ENCODE results near the gene RTKN2.

The RTKN2 gene

DNA sequence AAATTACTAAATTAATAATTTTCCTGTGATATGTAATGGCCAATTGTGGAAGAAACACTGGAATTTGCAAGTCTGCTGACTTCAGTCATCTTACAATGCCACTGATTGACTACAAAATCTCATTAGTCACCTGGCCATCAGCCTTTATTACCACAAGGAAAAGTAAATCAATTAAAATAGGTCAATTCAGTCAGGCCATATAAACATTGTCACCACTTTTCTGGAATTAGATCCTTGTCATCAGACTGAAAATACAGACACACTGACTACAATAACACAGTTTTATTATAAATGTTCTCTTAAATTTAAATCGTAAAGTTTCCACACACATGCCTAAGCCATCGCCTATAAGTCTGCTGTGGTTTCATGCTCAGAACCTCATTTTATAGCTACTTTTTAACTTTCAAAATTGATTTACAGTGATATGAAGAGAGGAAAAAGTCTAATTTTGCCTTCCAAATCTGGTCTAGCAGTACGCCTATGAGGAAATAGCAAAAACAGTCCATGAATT lies 54.2 kb downstream of the RTKN2 start:
- DNase-seq, result no peak

DNA sequence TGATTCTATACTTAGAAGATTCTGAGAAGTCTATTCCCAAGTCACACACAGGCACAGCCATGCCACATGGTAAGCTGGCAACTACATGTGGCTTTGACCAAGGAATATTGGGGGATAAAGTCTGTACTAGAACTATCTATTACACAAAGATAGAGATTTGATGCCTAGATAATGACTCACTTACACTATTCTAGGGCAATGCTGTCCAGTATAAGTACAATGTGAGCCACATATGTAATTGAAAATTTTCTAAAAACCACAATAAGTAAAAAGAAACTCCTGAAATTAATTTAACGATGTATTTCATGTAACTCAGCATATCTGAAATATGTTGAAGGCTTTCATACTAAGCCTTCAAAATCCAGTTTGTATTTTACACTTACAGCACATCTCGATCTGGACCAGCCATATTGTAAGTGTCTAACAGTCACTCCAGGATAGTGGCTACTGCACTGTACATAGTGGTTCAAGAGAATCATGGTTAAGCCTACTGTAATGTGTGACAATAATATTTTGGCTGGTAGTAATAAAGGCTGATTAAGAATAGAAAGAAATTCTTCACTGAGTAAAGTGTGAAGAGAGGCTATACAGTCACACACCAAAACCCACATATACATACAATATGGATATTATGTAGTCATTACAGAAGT lies 62.8 kb downstream of the RTKN2 start:
- no peak for DNase-seq

- peak; percentile 38 for DNase-seq
Observed at GRCh38 chr10:62199584-62199983, 69.1 kb downstream of the RTKN2 start.

DNA sequence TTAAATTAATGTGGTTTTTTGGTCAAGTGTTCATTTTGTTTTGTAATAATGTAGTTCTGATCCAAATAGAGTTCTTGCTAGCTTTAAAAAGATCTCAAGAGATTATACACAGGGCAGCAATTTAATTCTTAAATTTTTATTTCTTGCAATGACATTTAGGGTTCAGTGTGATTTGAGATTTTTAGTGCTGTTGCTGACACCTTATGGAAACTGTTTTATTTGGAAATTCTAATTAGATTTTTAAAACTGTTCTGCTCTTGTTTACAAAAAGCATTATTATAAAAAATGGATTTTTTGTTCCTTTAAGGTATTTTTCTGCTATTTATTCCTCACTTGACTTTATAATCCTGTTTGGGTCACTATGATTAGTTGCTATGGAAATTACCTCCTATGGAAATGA lies 72.1 kb downstream of the RTKN2 start:
- no peak for DNase-seq

GRCh38 chr10:62195675-62195926 lies 73.0 kb downstream of the RTKN2 start:
- no peak for DNase-seq

DNA sequence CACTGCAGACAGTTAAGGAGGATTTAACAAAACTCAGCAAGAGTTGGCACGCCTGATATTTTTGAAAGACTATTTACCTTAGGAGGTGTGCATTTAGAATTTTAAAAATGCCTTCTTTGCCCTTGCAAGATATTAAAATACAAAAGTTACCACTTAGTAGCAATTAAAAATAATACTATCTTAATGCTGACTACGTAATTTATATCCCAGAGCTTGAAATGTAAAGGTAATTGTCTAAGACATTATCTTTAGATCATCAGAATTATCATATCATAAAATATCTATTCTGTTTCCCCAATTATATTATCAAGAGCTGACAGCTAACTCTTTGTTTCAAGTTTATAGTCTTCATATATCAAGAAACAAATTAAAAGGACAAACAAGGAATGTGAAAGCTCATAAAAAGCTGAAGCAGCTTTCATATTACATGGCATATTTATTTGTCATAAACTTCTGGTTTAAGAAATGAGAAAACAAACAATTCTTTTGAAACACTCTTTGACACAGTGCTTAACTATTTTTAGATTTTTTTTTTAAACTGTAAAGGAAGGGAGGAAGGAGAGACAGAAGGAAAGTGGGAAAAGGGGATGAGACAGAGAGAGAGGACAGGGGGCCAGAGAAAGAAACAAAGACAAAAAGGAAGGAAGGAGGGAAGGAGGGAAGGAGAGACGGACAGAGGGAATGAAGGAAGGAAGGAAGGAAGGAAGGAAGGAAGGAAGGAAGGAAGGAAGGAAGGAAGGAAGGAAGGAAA lies 73.5 kb downstream of the RTKN2 start:
- no peak for DNase-seq

DNA sequence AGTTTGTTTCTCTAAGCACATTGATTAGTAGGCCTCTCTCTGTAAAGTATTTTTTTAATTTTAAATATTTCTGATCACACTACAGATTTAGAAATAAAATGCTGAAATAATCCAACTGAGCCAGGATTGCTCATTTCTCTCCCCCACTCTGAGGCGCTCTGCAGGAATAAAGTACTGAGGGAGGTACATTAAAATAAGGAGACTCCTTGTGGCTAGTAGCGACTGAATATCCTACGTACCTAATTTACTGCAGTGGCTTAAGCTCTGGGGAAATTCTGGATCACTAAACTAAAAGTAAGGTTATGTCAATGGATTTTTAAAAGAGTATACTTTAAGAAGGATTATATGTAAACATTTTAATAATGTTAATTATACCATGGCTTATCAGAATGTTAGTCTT lies 75.2 kb downstream of the RTKN2 start:
- DNase-seq, result no peak

- DNase-seq, result no peak
Observed at GRCh38 chr10:62189131-62189530, 79.5 kb downstream of the RTKN2 start.

DNA sequence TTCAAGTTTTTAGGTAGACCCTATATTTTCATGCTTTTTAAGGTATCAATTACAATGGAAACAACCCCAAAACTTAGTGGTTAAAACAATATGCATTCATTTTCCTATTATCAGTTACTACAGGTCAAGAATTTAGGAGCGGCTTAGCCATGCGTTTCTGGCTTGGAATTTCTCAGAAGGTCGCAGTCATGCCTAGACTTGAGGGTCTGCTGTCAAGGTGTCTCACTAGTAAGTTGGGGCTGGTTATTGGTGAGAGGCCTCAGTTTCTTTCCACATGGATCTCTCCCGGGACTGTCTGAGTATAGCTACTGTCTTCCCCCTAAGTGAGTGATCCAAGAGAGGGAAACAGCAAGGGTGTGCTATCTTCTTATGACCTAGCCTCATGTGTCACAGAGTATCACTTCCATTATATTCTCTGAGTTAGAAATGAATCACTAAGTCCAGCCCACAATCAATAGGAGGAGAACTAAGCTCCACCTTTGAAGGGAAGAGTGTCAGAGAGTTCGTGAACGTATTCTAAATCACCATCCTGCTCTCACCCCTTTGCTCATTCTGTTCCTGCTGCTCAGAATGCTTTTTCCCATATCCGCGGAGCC lies 80.5 kb downstream of the RTKN2 start:
- no peak for DNase-seq

GRCh38 chr10:62186999-62187675 lies 81.5 kb downstream of the RTKN2 start:
- no peak for DNase-seq

GRCh38 chr10:62185919-62186692 lies 82.5 kb downstream of the RTKN2 start:
- no peak for DNase-seq

DNA sequence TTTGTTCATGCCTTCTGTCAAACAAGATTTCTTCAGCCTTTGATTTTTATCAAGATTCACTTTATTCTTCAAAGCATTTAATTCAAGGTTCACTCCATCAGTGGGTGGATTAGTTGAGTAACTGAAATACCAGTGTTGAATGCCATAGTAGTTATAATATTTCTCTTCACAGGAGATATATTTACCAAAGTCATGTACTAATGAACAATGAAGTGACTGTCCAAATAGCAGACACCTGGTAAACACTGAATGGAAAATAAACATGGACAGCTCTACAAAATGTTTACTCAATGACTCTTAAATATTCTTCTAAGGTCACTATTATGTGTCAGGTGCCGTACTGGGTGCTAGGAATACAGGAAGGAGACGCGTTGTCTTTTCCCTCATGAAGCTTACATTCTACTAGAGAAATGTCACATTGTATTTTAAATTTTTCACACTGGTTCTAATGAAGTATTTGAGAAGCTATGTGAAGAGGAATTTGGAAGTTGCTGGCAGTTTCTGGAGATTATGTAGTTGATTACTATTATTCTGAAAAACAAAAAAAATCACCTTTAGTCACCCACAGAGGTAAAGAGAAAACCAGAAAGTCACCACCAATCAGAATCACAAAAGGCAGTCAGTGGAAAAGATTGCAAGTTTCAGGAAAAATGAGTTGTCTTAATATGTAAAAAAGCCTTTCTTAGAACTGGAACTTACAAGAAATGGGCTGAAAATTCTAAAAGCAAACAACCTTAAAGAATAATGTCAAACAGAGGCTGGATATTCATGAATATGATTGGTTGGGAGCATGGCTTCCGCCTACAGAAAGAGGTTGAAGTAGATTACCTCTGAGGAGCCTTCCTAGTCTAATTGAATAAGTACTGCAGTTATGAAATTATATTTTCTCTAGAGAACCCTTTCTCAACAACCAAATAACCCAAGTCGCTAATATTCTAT lies 84.5 kb downstream of the RTKN2 start:
- DNase-seq, result no peak

- peak; percentile 86 for DNase-seq
Observed at GRCh38 chr10:62183442-62183841, 85.2 kb downstream of the RTKN2 start.

- DNase-seq, result no peak
Observed at GRCh38 chr10:62182595-62182994, 86.0 kb downstream of the RTKN2 start.

- no peak for DNase-seq
Observed at GRCh38 chr10:62182171-62182570, 86.5 kb downstream of the RTKN2 start.

- no peak for DNase-seq
Observed at GRCh38 chr10:62180677-62181076, 88.0 kb downstream of the RTKN2 start.

DNA sequence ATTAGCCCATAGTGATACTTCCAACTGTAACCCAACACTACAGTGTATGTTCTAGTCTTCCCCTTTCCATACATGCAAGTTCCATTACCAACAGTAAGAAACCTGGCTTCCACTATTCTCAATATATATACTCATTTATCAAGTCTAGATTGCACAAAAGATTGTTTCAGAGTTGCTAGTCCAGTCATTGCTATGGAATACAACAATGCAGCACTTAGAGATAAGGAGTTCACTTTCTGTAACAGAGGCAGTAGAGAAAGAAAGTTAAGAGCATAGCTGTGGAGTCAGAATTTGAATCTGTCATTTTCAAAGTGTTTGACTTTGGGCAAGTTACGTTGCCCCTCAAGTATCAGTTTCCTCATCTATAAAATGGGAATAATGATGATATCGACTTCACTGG lies 90.1 kb downstream of the RTKN2 start:
- no peak for DNase-seq

- no peak for DNase-seq
Observed at GRCh38 chr10:62177111-62177510, 91.5 kb downstream of the RTKN2 start.

DNA sequence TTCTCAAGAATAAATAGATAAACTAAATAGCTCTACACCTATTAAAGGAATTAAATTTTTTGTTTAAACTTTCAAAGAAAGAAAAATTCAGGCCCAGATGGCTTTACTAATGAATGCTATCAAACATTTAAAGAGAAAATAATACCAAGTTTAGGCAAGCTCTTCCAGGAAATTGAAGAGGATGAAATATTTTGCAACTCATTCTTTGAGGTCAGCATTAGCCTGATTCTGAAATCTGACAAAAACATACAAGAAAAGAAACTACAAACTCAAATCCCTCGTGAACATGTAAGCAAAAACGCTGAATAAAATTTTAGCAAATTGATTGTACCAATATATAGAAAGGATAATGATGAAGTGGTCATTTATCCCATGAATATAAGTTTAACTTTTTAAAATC lies 93.4 kb downstream of the RTKN2 start:
- DNase-seq, result no peak

DNA sequence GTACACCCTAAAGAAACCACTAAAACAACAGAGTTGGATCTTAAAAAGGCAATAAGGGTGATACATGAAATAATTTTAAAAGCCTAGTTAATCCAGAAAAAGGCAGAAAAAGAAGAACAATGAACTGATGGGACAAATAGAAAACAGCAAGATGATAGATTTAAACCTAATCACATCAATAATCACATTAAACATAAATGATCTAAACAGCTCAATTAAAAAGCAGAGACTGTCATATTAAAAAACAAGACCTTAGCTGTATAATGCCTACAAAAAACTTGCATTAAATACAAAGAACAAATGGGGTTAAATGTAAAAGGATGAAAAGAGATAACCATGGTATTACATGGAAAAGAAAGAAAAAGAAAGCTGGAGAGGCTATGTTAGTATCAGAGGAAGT lies 96.2 kb downstream of the RTKN2 start:
- no peak for DNase-seq

DNA sequence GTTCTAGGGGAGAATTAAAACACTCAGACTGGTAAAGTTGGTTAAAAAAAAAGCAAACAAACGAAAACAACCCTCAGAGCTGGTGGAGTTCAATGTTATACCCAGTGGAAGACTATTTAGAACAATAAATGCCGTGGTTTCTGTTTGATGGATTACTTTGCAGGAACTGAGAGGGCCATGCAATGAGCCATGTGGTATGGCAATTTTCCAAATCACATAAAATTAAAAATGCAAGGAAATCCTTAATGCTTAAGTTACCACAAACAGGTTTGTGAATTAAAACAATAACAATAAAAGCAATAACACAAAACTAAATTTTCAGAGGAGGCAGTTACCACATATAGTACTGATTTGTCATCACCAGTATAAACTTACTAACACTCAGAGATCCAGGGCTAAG lies 96.9 kb downstream of the RTKN2 start:
- DNase-seq, result no peak

DNA sequence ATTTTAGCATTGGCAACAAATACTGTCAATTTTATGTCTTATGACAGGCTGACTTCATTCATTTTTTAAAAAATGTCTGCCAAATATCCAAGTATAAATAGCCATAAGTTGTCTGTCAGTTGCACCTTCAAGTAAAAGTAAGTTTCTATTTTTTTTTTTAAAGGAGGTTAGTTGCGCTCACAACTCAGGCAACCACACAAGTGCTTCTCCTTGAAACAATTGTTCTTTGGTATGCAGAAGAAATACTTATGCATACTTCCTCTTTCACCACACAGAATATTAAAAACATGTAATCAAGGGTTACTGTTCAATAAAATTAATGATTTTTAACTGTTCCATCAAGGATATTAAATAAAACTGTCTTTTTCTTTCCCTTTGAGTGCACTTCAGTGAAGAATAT lies 97.9 kb downstream of the RTKN2 start:
- DNase-seq, result no peak

All from CD4-positive, alpha-beta T cell treated with Interleukin-21 for 1 hour (primary cell).